Activated naive CD4-positive, alpha-beta T cell treated with anti-CD3 and anti-CD28 coated beads, Interleukin-2, amount 50 U/mL, for 16 hours (primary cell): ENCODE measurements around the gene BEST4.
"Not testable (repeated sequence)": the region's sequence is repeated elsewhere in the genome, so short reads cannot be mapped to it uniquely, and the experiment has no call there.

ENCODE experiments used
- DNase-seq: peaks from one replicate; pipeline ENCODE4 v3.0.0-alpha.2; 2020

Gene BEST4

GRCh38 chr1:44819196-44819607 is 31.2 kb upstream of the BEST4 start:
- no peak for DNase-seq

- DNase-seq, result no peak
Measured at GRCh38 chr1:44817771-44818495, 30.0 kb upstream of the BEST4 start.

- no peak for DNase-seq
Measured at GRCh38 chr1:44817307-44817706, 29.3 kb upstream of the BEST4 start.

GRCh38 chr1:44815926-44816325 is 28.0 kb upstream of the BEST4 start:
- not testable (repeated sequence) for DNase-seq

GRCh38 chr1:44812822-44813543 is 25.0 kb upstream of the BEST4 start:
- DNase-seq, result no peak

- DNase-seq, result no peak
Measured at GRCh38 chr1:44811234-44811633, 23.3 kb upstream of the BEST4 start.

- DNase-seq, result not testable (repeated sequence)
Measured at GRCh38 chr1:44810762-44811105, 22.8 kb upstream of the BEST4 start.

GRCh38 chr1:44810101-44810761 is 22.3 kb upstream of the BEST4 start:
- DNase-seq, result peak; percentile 40

- DNase-seq, result peak; percentile 87
Measured at GRCh38 chr1:44808938-44809917, 21.3 kb upstream of the BEST4 start.

GRCh38 chr1:44808063-44808937 is 20.3 kb upstream of the BEST4 start, which contains the start of gene BTBD19:
Gene BTBD19 (plus strand): TSS chr1:44808523. CDS start chr1:44808821, 298 bp downstream.
- peak; percentile 77 for DNase-seq

- DNase-seq, result peak; percentile 79
Measured at GRCh38 chr1:44807364-44808062, 19.5 kb upstream of the BEST4 start.

GRCh38 chr1:44806704-44807363 is 18.9 kb upstream of the BEST4 start, which contains the start of gene DYNLT4:
Gene DYNLT4 (minus strand): TSS chr1:44807351. CDS start chr1:44806668, 683 bp downstream.
- no peak for DNase-seq

GRCh38 chr1:44806025-44806703 is 18.2 kb upstream of the BEST4 start:
- no peak for DNase-seq

GRCh38 chr1:44805311-44806024 is 17.5 kb upstream of the BEST4 start:
- DNase-seq, result no peak

- no peak for DNase-seq
Measured at GRCh38 chr1:44803312-44804095, 15.5 kb upstream of the BEST4 start.

- no peak for DNase-seq
Measured at GRCh38 chr1:44803062-44803311, 15.0 kb upstream of the BEST4 start.

- no peak for DNase-seq
Measured at GRCh38 chr1:44802306-44803061, 14.5 kb upstream of the BEST4 start.
